SU-DHL-6 (cell line): ENCODE data around the gene SHTN1.

Experiments
- H2AFZ ChIP-seq: fragments of 200-600 bp; sonication (generic); 2 replicates; pipeline ENCODE4 v1.6.1; 2014; ENCODE audit warnings: low read depth, mild to moderate bottlenecking, moderate library complexity, mixed read lengths, antibody characterized with exemption, low read length; ENCODE audit not compliant: severe bottlenecking
- H3F3A ChIP-seq: fragments of 200-600 bp; shearing (Covaris generic); 2 replicates; pipeline ENCODE4 v1.6.0; 2016; ENCODE audit warnings: antibody characterized with exemption, mild to moderate bottlenecking; ENCODE audit not compliant: insufficient read depth
- H3K27ac ChIP-seq: fragments of 200-600 bp; sonication (generic); 2 replicates; pipeline ENCODE4 v1.5.1; 2016; ENCODE audit warnings: low read depth, mild to moderate bottlenecking, low read length, moderate library complexity, mixed read lengths
- H3K27me3 ChIP-seq: fragments of 200-600 bp; sonication (generic), shearing (Covaris generic); 2 replicates; pipeline ENCODE4 v1.6.0; 2014; ENCODE audit warnings: mild to moderate bottlenecking, low read length
- H3K36me3 ChIP-seq: fragments of 200-600 bp; sonication (generic); 2 replicates; pipeline ENCODE4 v1.6.1; 2014; ENCODE audit warnings: mild to moderate bottlenecking, low read length, mixed read lengths
- H3K4me2 ChIP-seq: fragments of 300-600, 200-600 bp; shearing (Covaris generic), sonication (generic); 2 replicates; pipeline ENCODE4 v1.6.0; 2014; ENCODE audit warnings: low read length, low read depth, mild to moderate bottlenecking; ENCODE audit not compliant: poor library complexity, severe bottlenecking
- H3K4me3 ChIP-seq: fragments of 200-600 bp; sonication (generic); 2 replicates; pipeline ENCODE4 v1.5.1; 2014; ENCODE audit warnings: antibody characterized with exemption, low read length, mild to moderate bottlenecking, mixed read lengths; ENCODE audit not compliant: insufficient read depth, poor library complexity, severe bottlenecking
- H3K79me2 ChIP-seq: fragments of 200-600 bp; sonication (generic); 2 replicates; pipeline ENCODE4 v1.6.1; 2014; ENCODE audit warnings: mild to moderate bottlenecking, low read length, moderate library complexity; ENCODE audit not compliant: insufficient read depth
- H3K9ac ChIP-seq: fragments of 200-600 bp; sonication (generic); 2 replicates; pipeline ENCODE4 v1.7.0; 2014; ENCODE audit warnings: mild to moderate bottlenecking, low read length
- H3K9me2 ChIP-seq: fragments of 200-600 bp; sonication (generic); replicated peaks from 2 replicates; pipeline ENCODE4 v1.6.1; 2014; ENCODE audit warnings: low read length; ENCODE audit not compliant: insufficient read depth
- H3K9me3 ChIP-seq: fragments of 200-600 bp; sonication (generic); 2 replicates; pipeline ENCODE4 v1.6.1; 2014; ENCODE audit warnings: low read length, mixed read lengths; ENCODE audit not compliant: insufficient read depth
- H4K20me1 ChIP-seq: fragments of 200-600 bp; sonication (generic); 2 replicates; pipeline ENCODE4 v1.6.1; 2014; ENCODE audit warnings: low read depth, mild to moderate bottlenecking, antibody characterized with exemption, low read length, moderate library complexity, mixed read lengths
- CTCF ChIP-seq: fragments of 200-600 bp; sonication (generic); IDR thresholded peaks from one replicate; pipeline ENCODE4 v1.5.1; 2017; ENCODE audit warnings: antibody characterized with exemption, mild to moderate bottlenecking, low read length, moderate library complexity; ENCODE audit not compliant: insufficient read depth, poor library complexity, severe bottlenecking
- EZH2phosphoT487 ChIP-seq: fragments of 200-600 bp; sonication (generic), shearing (Covaris generic); conservative IDR thresholded peaks from 2 replicates; pipeline ENCODE4 v1.6.1; 2018; ENCODE audit warnings: mild to moderate bottlenecking, antibody characterized with exemption, low read length, moderate library complexity, mixed read lengths

Gene SHTN1

GRCh38 chr10:116992183-116992582 is 12.8 kb downstream of the SHTN1 start:
- H3K9me3 ChIP-seq: no peaks in the 10 kb centered on the region
- no peak overlapping the region for H2AFZ ChIP-seq
- no peaks in the 10 kb centered on the region for H4K20me1 ChIP-seq
- no peak overlapping the region for H3K27ac ChIP-seq
- H3K4me3 ChIP-seq: no peak overlapping the region
- no peaks in the 10 kb centered on the region for H3K79me2 ChIP-seq
- H3F3A ChIP-seq: no peaks in the 10 kb centered on the region
- H3K4me2 ChIP-seq: no peak overlapping the region
- TF ChIP-seq EZH2phosphoT487 (no peak), CTCF (no peak)
- H3K27me3 ChIP-seq: no peaks in the 10 kb centered on the region
- no peaks in the 10 kb centered on the region for H3K9me2 ChIP-seq
- no peaks in the 10 kb centered on the region for H3K36me3 ChIP-seq
- no peak overlapping the region for H3K9ac ChIP-seq

DNA sequence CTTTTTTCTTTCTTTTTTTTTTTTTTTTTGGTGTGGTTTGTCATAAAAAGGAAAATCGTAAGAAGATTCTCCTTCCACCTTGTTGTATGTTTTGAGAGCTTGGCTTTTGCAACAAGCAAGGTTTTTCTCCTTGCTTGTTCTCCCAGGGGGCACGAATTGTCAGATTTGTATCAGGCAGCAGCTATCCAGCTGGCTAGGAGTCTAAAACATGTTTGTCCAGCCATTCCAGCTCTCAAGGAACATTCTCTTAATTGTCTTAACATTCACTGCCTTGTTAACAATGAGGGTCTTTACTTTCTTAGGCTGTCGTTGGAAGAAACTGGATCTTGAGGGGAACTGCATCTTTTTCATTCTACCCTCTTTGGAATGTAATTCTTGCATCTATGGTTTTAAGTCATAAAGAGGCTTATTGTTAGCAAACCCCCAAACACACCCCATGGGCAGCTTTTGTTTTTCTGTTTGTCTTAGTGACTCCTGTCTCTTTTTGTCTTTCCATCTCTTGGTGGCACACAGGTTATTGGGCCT is 14.6 kb downstream of the SHTN1 start:
- Histone ChIP-seq H3K9me2 (no peaks in the 10 kb centered on the region), H3K79me2 (no peaks in the 10 kb centered on the region), H3K36me3 (no peaks in the 10 kb centered on the region), H3F3A (no peaks in the 10 kb centered on the region), H3K9ac (no peak overlapping the region), H3K9me3 (no peaks in the 10 kb centered on the region), H3K27me3 (no peaks in the 10 kb centered on the region), H4K20me1 (no peaks in the 10 kb centered on the region), H3K27ac (no peak overlapping the region), H2AFZ (no peak overlapping the region), H3K4me2 (no peak overlapping the region), H3K4me3 (no peak overlapping the region)
- TF ChIP-seq CTCF: no peak
- TF ChIP-seq EZH2phosphoT487: no peak

- no peak for TF ChIP-seq EZH2phosphoT487
- TF ChIP-seq CTCF: no peak
- no peaks in the 10 kb centered on the region for H3F3A ChIP-seq
- H3K9me2 ChIP-seq: no peaks in the 10 kb centered on the region
- no peaks in the 10 kb centered on the region for H4K20me1 ChIP-seq
- H3K79me2 ChIP-seq: no peaks in the 10 kb centered on the region
- no peak overlapping the region for H3K27ac ChIP-seq
- H3K9me3 ChIP-seq: no peaks in the 10 kb centered on the region
- H3K9ac ChIP-seq: no peak overlapping the region
- H3K4me3 ChIP-seq: no peak overlapping the region
- no peaks in the 10 kb centered on the region for H3K27me3 ChIP-seq
- no peak overlapping the region for H2AFZ ChIP-seq
- H3K36me3 ChIP-seq: no peaks in the 10 kb centered on the region
- no peak overlapping the region for H3K4me2 ChIP-seq
Measured at GRCh38 chr10:116989439-116989838, 15.5 kb downstream of the SHTN1 start.
